ENCODE measurements around the gene ZEB1.
"Not testable (repeated sequence)": the region's sequence is repeated elsewhere in the genome, so short reads cannot be mapped to it uniquely, and the experiment has no call there.

The ZEB1 gene

GRCh38 chr10:31319602-31320549 is 860 bp downstream of the ZEB1 start:
- DNase-seq = peak; percentile 33

DNA sequence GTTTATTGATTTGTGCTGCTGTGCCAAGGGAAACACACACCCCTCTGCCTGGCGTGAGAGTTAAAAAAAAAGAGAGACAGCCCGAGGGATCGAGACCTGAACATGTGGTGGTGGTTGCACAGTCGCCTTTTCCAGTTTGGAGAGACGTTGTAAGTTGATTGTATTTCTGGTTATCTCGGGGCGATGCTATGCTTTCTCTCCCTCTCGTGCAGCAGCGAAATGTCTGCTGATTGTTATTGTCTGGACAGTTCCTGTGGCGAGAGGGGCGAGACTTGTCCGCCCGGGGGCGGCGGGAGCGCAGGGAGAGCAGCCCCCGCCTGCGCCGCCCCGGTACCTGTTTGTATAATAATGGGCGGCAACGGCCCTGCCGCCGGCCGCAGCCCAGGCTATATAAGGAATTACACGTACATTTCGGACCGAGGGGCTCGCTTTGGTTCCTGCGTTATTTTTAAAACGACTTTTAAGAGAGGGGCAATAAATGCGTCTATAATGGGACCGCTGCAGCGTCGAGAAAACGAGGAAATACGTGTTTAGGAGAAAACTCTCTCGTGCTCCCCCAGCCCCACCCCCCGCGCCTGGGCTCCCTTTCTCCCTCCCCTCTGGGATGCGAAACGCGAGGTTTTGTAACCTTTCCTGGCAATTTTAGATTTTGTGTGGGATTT is 1.7 kb downstream of the ZEB1 start:
- DNase-seq = peak; percentile 0

GRCh38 chr10:31321396-31321941 is 2.5 kb downstream of the ZEB1 start:
- DNase-seq = peak; percentile 2

DNA sequence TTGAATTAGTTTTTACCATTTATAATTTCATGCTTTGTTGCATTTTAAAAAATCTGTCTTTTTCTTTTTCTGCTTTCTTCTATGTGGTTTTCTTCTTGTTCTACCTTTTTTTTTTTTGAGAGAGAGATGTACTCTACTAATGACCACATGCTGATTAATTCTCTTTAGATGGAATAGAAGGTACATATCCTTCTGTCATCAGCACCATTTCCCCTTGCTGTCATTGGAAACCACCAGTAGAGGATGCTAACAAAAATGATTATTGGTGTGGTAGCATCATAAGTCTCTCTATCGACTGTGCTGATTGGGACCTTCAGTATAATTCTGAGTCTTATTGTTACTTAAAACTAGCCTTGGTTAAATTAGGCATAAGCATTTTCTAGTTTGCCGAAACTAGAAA is 3.6 kb downstream of the ZEB1 start:
- DNase-seq = no peak

GRCh38 chr10:31340343-31340742 is 21.3 kb downstream of the ZEB1 start:
- no peak for DNase-seq

GRCh38 chr10:31341552-31341951 is 22.5 kb downstream of the ZEB1 start:
- no peak for DNase-seq

DNA sequence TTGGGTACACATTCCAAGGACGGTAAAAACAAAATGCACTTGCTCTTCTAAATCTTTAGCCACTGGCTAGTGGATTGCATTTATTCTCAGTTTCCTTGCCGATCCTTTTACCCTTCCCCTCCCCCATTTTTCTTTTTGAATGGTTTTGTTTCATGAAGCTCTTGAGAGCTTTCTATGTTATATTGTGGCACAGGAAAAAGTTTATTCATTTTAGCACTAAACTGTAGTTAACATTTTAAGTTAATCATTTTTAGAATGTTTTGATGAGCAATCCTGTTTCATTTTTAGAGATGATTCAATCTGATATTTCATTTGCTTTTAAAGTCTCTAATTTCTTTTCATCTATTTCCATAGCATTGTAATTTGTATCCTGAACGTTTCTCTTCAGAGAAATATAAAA is 24.0 kb downstream of the ZEB1 start:
- DNase-seq = no peak

DNA sequence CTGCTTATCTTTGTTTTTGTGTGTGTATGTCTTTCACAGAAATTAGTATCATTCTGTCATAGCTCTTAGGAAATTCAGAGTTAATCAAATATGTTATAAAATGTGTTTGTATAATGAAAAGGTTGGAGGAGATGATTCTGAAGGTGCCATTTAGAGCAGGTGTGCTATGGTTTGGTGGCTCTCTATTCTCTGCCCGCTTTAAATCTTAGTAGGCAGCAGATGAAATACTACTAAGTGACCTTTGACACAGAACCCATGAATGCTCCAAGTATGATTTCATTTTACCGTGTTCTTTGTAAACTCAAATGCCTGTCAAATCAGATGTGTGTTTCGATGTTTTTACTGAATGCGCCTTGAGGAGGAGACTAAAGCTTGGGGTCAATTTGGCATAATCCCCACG is 24.5 kb downstream of the ZEB1 start:
- DNase-seq = no peak

GRCh38 chr10:31345886-31346285 is 26.9 kb downstream of the ZEB1 start:
- no peak for DNase-seq

GRCh38 chr10:31346953-31347352 is 27.9 kb downstream of the ZEB1 start:
- no peak for DNase-seq

GRCh38 chr10:31347705-31348104 is 28.7 kb downstream of the ZEB1 start:
- no peak for DNase-seq

- DNase-seq = no peak
Measured at GRCh38 chr10:31350891-31351290, 31.9 kb downstream of the ZEB1 start.

DNA sequence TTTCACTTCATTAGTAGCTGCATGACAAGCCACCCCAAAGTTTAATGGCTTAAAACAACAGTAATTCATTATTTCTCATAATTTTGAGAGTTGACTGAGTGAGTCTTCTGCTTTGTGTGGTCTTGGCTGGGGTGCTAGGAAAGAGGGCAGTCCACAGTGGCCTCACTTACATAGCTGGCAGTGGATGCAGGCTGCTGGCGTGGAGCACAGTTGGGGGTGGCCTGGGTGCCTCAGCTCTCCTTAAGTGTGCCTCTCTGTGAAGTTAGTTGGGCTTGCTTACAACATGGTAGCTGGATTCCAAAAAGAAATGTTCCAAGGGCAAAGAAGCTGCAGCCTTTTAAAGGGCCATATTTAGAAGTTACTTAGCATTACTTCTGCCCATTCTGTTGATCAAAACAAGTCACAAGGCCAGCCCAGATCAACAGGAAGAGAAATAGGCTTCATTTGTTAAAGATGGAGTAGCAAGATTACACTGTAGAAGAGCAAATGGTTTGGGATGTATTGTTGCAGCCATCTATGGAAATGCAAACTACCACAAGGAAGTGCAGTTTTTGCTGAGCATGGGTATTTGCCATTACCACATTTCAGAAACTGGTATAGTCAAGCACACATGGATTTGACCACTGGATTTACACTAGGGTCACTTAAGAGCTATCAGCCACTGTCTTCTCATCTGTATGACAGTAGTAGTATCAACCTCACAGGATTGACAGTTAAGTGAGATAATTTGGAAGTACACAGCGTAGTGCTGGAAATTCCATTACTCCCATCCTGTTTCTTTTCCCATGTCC is 33.6 kb downstream of the ZEB1 start:
- DNase-seq = no peak

GRCh38 chr10:31353574-31353973 is 34.6 kb downstream of the ZEB1 start:
- DNase-seq = no peak

DNA sequence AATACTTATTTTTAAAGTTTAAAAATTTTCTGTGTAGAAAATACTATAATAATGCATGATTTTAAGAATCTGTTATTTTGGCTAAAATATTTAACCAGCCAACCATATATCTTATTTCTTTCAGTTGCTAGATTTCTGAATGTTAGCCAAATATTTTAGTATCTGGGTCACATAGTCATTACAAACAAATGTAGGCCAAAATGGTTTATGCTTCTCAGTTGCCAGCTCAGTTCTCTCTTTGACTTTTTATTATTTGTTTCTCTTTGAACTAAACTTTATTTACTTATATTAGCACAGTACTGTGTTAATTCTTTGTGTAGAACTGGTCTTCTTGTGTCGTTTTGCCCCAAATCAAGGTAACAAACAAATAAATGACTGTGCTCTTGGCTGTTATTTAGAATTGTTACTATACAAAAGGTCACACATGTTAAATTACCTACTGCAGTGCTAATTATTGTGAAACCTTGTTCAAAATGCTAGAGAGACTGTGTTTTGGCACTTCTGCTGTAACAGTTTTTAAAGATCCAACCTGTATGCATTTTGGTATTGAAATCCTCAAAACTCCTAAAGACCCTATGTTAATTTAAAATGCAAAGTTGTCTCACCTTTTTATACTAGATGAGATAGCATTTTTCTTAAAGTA is 39.8 kb downstream of the ZEB1 start:
- DNase-seq = no peak

- no peak for DNase-seq
Measured at GRCh38 chr10:31359979-31360378, 41.0 kb downstream of the ZEB1 start.

GRCh38 chr10:31361475-31361874 is 42.5 kb downstream of the ZEB1 start:
- DNase-seq = not testable (repeated sequence)

DNA sequence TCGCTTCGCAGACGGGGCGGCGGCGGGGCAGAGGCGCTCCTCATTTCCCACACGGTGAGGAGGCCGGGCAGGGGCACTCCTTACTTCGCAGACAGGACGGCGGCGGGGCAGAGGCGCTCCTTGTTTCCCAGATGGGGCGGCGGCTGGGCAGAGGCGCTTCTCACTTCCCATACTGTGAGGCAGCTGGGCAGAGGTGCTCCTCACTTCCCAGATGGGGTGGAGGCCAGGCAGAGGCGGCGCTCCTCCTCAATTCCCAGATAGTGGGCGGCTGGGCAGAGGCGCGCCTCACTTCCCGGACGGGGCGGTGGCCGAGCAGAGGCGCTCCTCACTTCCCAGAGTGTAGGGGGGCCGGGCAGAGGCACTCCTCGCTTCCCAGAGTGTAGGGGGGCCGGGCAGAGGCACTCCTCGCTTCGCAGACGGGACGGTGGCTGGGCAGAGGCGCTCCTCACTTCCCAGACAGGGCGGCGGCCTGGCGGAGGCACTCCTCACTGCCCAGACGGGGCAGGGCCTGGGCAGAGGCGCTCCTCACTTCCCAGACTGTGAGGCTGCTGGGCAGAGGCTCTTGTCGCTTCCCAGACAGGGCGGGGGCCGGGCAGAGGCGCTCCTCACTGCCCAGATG is 43.1 kb downstream of the ZEB1 start:
- DNase-seq = no peak

DNA sequence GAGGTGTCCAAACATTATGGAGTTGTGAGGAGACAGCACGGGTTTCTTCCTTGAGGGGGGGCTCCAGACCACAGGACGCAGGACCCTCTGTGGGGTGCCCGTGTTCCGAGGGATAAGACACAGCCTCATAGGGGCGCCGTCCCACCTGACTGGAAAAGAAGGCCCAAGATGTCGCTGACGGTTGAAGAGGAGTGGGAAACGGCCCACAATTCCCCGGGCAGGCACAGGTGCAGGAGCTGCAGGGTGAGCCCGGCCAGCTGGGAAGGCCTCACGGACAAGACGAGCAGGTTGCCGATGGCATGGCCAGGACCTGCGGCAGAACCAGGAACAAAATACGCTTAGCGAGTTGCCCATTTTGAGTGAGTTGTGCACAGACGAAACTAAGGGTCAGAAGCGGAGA is 44.7 kb downstream of the ZEB1 start:
- DNase-seq = not testable (repeated sequence)

DNA sequence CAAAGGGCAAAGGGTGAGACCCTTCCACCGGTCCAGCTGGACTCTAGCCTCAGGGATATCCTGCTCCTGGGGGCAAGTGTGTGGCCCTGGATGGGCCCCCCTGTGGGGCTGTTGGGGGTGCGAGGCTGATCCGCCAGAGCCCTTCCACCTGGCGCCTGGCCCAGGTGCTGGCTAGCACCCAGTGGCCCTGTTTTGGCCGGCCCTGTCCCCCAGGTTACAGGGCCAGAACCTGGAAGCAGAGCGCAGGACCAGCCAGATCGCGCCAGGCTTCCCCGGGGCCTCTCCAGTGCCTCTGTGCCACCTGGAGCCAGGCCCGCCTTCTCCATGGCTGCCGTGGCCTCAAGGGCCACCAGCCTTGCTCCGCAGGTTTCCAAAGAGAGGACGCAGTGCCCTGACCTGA is 45.2 kb downstream of the ZEB1 start:
- not testable (repeated sequence) for DNase-seq

GRCh38 chr10:31366703-31367102 is 47.7 kb downstream of the ZEB1 start:
- no peak for DNase-seq

DNA sequence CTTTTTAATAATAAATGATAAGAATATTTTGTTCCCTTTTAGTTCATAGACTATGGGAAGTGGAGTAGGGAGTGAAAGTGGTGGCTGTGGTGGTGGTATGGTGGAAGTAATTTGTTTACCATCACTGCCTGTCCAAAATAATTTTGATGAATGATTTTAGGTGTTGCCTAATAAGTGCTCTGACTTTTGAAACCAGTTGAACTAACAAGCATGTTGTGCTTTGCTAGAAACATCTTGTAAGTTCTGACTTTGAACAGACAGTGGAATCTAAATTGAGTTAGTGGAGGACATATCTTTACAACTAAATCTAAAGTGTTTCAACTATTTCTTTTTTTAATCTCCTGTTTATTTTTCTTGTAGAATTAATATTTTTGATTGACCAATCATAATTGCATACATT is 49.7 kb downstream of the ZEB1 start:
- DNase-seq = no peak

Measured in activated effector memory CD4-positive, alpha-beta T cell treated with Interleukin-2 at 50 U/mL for 16 hours (primary cell).